ENCODE results near the gene F9.

Gene F9

GRCh38 chrX:139554376-139554775, 23.8 kb downstream of the F9 start:
- TF ChIP-seq CTCF (IDR thresholded peaks at IDR 0.05; ENCODE audit: low read depth, low read length, missing control alignments), result no peak

DNA sequence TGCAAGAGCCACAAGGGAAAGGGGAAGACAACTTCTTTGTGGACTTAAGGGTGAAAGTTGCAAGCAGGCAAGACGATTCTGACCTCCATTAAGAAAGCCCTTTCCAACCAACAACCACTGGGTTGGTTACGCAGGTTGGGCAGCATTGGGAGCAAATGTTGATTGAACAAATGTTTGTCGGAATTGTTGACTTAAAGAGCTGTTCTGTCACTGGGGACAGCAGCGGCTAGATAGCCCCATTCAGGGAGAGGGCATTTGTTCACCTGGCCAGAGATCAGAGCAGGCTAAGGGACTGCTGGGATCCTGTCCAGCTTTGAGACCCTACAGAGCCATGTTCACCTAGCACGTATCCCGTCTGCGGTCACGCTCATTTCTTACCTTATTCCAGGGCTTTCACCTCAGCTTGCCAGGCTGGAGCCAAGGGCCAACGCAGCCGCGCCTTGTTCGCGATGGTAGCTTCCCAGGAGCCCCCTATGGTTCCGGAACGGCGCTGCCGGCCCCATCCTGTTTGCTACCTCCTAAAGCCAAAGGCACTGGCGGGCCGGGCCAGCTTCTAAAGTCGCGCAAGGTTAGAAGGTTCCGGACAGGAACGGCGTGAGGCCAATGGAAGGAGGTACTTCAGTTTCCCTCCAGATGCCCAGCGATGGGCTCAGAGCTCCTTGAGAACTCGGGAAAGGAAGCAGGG, 24.6 kb downstream of the F9 start:
- in situ Hi-C loops (cut with HindIII; ENCODE audit: low sequenced_read_pairs), result no loop called here
- no peak for TF ChIP-seq CTCF (IDR thresholded peaks at IDR 0.05; ENCODE audit: low read depth, low read length, missing control alignments)
- DNase-seq (ENCODE audit: low read depth), result no peak
- H3K4me3 ChIP-seq (ENCODE audit: low read depth, low read length), result no peak overlapping the region

More at GRCh38 chrX:139554376-139554775, 23.8 kb downstream of the F9 start:
- in situ Hi-C loops (cut with HindIII; ENCODE audit: low sequenced_read_pairs), result no loop called here
- no peak overlapping the region for H3K4me3 ChIP-seq (ENCODE audit: low read depth, low read length)
- no peak for DNase-seq (ENCODE audit: low read depth)

DNA sequence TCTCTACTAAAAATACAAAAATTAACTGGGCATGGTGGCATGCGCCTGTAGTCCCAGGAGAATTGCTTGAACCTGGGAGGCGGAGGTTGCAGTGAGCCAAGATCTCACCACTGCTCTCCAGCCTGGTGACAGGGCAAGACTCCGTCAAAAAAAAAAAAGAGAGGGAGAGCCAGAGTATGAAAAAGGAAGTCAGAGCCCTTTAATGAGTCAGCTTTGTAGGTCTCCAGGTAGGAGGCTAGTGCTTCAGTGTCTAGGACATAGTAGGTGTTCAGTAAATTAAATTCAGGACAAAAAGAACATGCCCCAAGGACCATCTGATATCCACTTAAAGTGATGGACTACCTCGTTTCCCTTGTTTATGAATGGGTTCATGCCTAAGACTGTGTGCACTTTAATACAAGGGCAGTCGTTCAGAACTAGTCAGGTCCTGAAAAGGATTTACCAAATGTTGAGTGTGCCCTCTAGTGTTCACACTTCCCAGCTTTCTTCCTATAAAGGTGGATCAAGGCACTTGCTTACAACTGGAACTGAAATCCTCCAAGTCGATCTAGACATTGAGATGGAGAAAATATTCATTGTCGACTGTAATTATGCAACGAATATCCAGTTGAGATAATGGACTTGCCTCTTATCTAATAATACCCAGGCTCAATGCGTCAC, 29.0 kb downstream of the F9 start:
- DNase-seq (ENCODE audit: low read depth), result peak; percentile 66
- no peak overlapping the region for H3K4me3 ChIP-seq (ENCODE audit: low read depth, low read length)
- in situ Hi-C loops (cut with HindIII; ENCODE audit: low sequenced_read_pairs), result no loop called here
- TF ChIP-seq CTCF (IDR thresholded peaks at IDR 0.05; ENCODE audit: low read depth, low read length, missing control alignments), result peak; percentile 61

GRCh38 chrX:139560221-139560620, 29.7 kb downstream of the F9 start:
- peak; percentile 2 for DNase-seq (ENCODE audit: low read depth)
- no peak overlapping the region for H3K4me3 ChIP-seq (ENCODE audit: low read depth, low read length)
- TF ChIP-seq CTCF (IDR thresholded peaks at IDR 0.05; ENCODE audit: low read depth, low read length, missing control alignments), result no peak
- in situ Hi-C loops (cut with HindIII; ENCODE audit: low sequenced_read_pairs), result no loop called here

DNA sequence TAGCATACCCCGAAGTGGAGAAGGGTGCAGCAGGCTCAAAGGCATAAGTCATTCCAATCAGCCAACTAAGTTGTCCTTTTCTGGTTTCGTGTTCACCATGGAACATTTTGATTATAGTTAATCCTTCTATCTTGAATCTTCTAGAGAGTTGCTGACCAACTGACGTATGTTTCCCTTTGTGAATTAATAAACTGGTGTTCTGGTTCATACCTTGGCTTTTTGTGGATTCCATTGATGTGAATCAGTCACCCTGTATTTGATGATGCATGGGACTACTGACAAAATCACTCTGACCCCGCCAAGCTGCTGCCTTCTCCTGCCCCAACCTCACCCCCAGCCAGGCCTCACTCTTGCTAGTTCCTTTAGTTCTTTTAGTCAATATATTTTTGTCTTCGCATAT, 32.7 kb downstream of the F9 start:
- H3K4me3 ChIP-seq (ENCODE audit: low read depth, low read length), result no peak overlapping the region
- in situ Hi-C loops (cut with HindIII; ENCODE audit: low sequenced_read_pairs), result no loop called here
- peak; percentile 11 for DNase-seq (ENCODE audit: low read depth)
- TF ChIP-seq CTCF (IDR thresholded peaks at IDR 0.05; ENCODE audit: low read depth, low read length, missing control alignments), result no peak

- in situ Hi-C loops (cut with HindIII; ENCODE audit: low sequenced_read_pairs), result no loop called here
- no peak overlapping the region for H3K4me3 ChIP-seq (ENCODE audit: low read depth, low read length)
- TF ChIP-seq CTCF (IDR thresholded peaks at IDR 0.05; ENCODE audit: low read depth, low read length, missing control alignments), result no peak
- no peak for DNase-seq (ENCODE audit: low read depth)
Measured at GRCh38 chrX:139566981-139567380, 36.4 kb downstream of the F9 start.

Measured in astrocyte of the cerebellum (primary cell).